ENCODE results near the gene HOXD10. TPM values are rescaled to one million over a fixed set of nuclear protein-coding genes. Genes with fewer than 3 reads are reported as not detected.

HOXD10 gene
- total RNA-seq, 2 experiments from 2014 or later: not detected

DNA sequence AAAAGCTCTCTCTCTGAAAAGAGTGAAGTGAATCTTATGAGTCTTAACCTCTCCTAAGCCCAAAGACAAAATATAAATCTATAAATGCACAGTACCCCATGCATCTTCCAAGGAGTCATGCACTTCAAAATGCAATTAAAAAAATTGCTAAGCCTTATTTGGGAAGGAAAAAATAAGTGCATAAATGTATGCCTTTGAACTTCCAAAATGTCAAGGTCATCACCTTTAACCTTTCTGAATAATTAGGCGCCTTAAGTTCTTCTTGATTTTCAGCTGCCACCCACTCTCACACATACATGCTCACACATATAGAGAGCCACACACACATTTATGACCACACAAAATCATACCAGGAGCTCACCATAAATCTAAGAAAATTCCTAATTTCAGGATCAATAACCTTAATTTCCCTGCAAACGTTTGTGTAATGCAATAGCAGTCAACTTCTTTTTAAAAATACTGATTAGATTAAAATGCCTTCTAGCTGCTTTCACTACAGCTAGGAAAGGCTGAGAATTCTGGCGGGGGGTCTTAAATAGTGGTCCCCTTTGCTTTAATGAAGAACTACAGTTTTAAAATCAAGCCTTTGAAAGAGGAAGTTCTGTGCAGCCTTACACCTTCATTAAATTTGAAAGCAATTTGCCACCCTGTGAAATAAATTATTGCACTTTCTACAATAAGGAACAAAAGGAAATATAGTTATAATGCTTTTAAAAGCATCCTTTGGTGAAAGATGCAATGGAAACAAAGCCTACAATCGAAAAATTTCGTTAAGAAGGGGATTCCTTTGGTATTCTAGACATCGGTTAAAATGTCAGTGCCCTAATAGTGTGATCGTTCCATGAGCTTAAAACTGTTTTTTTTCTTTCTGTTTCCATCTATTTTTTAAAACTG lies 5.9 kb upstream of the HOXD10 start:
- H3K4me1 ChIP-seq (ENCODE audit: insufficient read depth, low read length): peaks cover 22% of the 10 kb centered on the region
- H3K4me3 ChIP-seq (ENCODE audit: low read length): no peak overlapping the region
- ChIA-PET POLR2A (interaction anchor here (0.7 to 2.4 kb wide), 5 partner anchors 10 to 61 kb away, joined by 3 to 8 read pairs (median 3); no protein-coding TSS in a partner anchor), CTCF (interaction anchor here (0.9 to 1.8 kb wide), 3 partner anchors 9 to 16 kb away, joined by 3 to 6 read pairs (median 3); no protein-coding TSS in a partner anchor)
- no peak overlapping the region for H3K27ac Mint-ChIP-seq
- peaks cover 89% of the 10 kb centered on the region for H3K27me3 Mint-ChIP-seq
- ATAC-seq (ENCODE audit: poor library complexity): no peak
- no peak for DNase-seq
- H3K36me3 ChIP-seq (ENCODE audit: insufficient read depth, low read length): no peaks in the 10 kb centered on the region
- H3K4me3 Mint-ChIP-seq: no peak overlapping the region
- no peaks in the 10 kb centered on the region for H3K9me3 Mint-ChIP-seq
- H3K9me3 ChIP-seq (ENCODE audit: control insufficient read depth in 1 of 2, insufficient read depth in 1 of 2, low read length in 2 of 2): peaks cover 13 to 65% of the 10 kb centered on the region in 2 experiments
- intact Hi-C loops (cut with DNase I, micrococcal nuclease): loop anchor here in 1 of 2 experiments (2.0 to 5.0 kb wide), 2 partner anchors 14 to 33 kb away; no protein-coding TSS in a partner anchor
- TF ChIP-seq, protein P1, sequence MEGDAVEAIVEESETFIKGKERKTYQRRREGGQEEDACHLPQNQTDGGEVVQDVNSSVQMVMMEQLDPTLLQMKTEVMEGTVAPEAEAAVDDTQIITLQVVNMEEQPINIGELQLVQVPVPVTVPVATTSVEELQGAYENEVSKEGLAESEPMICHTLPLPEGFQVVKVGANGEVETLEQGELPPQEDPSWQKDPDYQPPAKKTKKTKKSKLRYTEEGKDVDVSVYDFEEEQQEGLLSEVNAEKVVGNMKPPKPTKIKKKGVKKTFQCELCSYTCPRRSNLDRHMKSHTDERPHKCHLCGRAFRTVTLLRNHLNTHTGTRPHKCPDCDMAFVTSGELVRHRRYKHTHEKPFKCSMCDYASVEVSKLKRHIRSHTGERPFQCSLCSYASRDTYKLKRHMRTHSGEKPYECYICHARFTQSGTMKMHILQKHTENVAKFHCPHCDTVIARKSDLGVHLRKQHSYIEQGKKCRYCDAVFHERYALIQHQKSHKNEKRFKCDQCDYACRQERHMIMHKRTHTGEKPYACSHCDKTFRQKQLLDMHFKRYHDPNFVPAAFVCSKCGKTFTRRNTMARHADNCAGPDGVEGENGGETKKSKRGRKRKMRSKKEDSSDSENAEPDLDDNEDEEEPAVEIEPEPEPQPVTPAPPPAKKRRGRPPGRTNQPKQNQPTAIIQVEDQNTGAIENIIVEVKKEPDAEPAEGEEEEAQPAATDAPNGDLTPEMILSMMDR (IDR thresholded peaks at IDR 0.05): no peak
- H3K27ac ChIP-seq (ENCODE audit: low read depth in 1 of 2, low read length in 2 of 2): no peak overlapping the region
- peaks cover 7% of the 10 kb centered on the region for H3K36me3 Mint-ChIP-seq (ENCODE audit: low read depth)
- peaks cover 24% of the 10 kb centered on the region for H3K4me1 Mint-ChIP-seq (ENCODE audit: low read depth)
- H3K27me3 ChIP-seq (ENCODE audit: control insufficient read depth in 1 of 2, insufficient read depth in 2 of 2, low read length in 2 of 2): peaks cover 87 to 93% of the 10 kb centered on the region in 2 experiments

DNA sequence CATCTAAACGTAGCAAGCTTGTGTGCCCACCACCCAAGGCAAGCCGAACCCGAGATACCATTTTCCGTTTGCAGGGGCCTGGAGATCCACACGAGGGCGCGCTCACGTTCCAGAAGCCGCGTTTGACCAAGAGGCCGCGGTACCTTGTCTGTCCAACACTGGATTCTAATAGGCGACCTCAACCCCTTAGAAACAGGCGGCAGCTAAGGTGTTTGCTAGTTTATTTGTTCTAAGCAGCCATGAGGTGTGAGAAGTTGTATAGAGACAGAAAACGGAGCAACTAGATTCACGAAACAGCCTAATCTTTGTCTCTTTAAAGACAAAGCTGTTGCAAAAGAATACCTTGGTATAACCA lies 5.3 kb upstream of the HOXD10 start:
- H3K4me1 ChIP-seq (ENCODE audit: insufficient read depth, low read length): peaks cover 21% of the 10 kb centered on the region
- POLR2A ChIA-PET: interaction anchor here (0.7 to 2.4 kb wide), 3 partner anchors 9 to 15 kb away, joined by 3 to 8 read pairs (median 4); no protein-coding TSS in a partner anchor
- Mint-ChIP-seq H3K9me3 (no peaks in the 10 kb centered on the region), H3K27me3 (peaks cover 89% of the 10 kb centered on the region), H3K27ac (no peak overlapping the region), H3K4me3 (no peak overlapping the region), H3K4me1 (ENCODE audit: low read depth) (peaks cover 18% of the 10 kb centered on the region), H3K36me3 (ENCODE audit: low read depth) (peaks cover 7% of the 10 kb centered on the region)
- no peak for DNase-seq
- TF ChIP-seq, protein P1 (IDR thresholded peaks at IDR 0.05): no peak
- no peaks in the 10 kb centered on the region for H3K36me3 ChIP-seq (ENCODE audit: insufficient read depth, low read length)
- intact Hi-C loops (cut with DNase I, micrococcal nuclease): loop anchor here in 1 of 2 experiments (2.0 to 5.0 kb wide), 2 partner anchors 14 to 34 kb away; no protein-coding TSS in a partner anchor
- H3K27me3 ChIP-seq (ENCODE audit: control insufficient read depth in 1 of 2, insufficient read depth in 2 of 2, low read length in 2 of 2): peaks cover 88 to 93% of the 10 kb centered on the region in 2 experiments
- ATAC-seq (ENCODE audit: poor library complexity): no peak
- no peak overlapping the region for H3K27ac ChIP-seq (ENCODE audit: low read depth in 1 of 2, low read length in 2 of 2)
- H3K4me3 ChIP-seq (ENCODE audit: low read length): no peak overlapping the region
- CTCF ChIA-PET: interaction anchor here (0.9 to 1.8 kb wide), 3 partner anchors 10 to 16 kb away, joined by 3 to 6 read pairs (median 3); no protein-coding TSS in a partner anchor
- peaks cover 13 to 65% of the 10 kb centered on the region in 2 experiments for H3K9me3 ChIP-seq (ENCODE audit: control insufficient read depth in 1 of 2, insufficient read depth in 1 of 2, low read length in 2 of 2)

DNA sequence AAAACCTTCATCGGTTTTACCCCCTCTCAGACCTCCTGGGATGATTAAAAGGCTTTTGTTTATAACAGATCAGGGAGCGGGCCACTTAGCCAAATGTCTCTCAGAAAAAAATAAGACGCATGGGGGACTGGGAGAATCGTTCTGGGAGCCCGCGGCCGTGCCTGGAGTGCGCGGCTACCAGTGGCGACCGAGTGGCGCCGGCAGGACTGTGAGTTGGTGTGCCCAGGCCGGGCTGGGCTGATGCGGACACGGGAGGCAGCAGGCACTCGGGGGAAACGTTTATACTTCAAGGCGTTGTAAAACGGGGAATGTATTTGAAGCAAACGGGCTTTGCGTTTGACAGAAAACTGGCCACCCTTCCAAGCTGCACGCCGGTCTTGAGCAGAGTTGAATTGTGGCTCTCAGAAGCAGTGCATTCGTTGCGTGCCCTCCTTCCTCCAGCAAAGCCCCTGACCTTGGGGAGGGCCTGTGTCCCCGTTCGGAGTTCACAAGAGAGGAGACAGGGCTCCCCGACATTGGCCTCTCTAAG lies 4.7 kb upstream of the HOXD10 start:
- peaks cover 9% of the 10 kb centered on the region for H3K36me3 Mint-ChIP-seq (ENCODE audit: low read depth)
- peak overlapping the region; percentile 20 for H3K4me3 Mint-ChIP-seq
- Histone ChIP-seq H3K4me1 (ENCODE audit: insufficient read depth, low read length) (peaks cover 17% of the 10 kb centered on the region), H3K27me3 (ENCODE audit: control insufficient read depth in 1 of 2, insufficient read depth in 2 of 2, low read length in 2 of 2) (peaks cover 89 to 94% of the 10 kb centered on the region in 2 experiments), H3K4me3 (ENCODE audit: low read length) (no peak overlapping the region), H3K9me3 (ENCODE audit: control insufficient read depth in 1 of 2, insufficient read depth in 1 of 2, low read length in 2 of 2) (peaks cover 13 to 65% of the 10 kb centered on the region in 2 experiments), H3K27ac (ENCODE audit: low read depth in 1 of 2, low read length in 2 of 2) (no peak overlapping the region), H3K36me3 (ENCODE audit: insufficient read depth, low read length) (no peaks in the 10 kb centered on the region)
- no peaks in the 10 kb centered on the region for H3K9me3 Mint-ChIP-seq
- TF ChIP-seq, protein P1 (IDR thresholded peaks at IDR 0.05): no peak
- ChIA-PET CTCF (interaction anchor here (1.7 kb wide), 1 partner anchor 15 kb away, joined by 4 read pairs; no protein-coding TSS in a partner anchor), POLR2A (no interaction called here)
- ATAC-seq (ENCODE audit: poor library complexity) (no peak), DNase-seq (no peak)
- peaks cover 15% of the 10 kb centered on the region for H3K4me1 Mint-ChIP-seq (ENCODE audit: low read depth)
- intact Hi-C loops (cut with DNase I, micrococcal nuclease): loop anchor here in 1 of 2 experiments (2.0 to 5.0 kb wide), 2 partner anchors 15 to 35 kb away; no protein-coding TSS in a partner anchor
- no peak overlapping the region for H3K27ac Mint-ChIP-seq
- peaks cover 92% of the 10 kb centered on the region for H3K27me3 Mint-ChIP-seq
